ENCODE measurements around the gene OLFML2B.

DNA sequence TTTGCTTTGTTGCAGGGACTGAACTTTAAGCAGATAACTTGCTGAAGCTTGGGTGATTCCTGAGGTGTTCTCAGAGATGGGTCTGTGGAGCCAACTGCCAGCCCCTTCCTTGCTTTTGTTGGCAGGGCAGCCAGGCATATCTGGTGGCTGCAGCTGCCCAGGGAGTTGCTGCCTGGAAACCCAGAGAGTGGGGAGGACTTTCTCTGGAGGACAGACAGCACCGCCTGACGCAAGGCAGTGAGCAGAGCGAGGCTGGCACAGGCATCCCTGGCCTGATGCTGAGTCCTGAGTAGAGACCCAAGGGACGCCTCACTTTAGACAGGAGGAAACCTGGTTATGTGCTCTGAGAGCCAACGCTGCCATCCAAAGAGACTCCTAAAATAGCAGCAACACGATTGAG lies 9.8 kb upstream of the OLFML2B start:
- TF ChIP-seq, protein P1, sequence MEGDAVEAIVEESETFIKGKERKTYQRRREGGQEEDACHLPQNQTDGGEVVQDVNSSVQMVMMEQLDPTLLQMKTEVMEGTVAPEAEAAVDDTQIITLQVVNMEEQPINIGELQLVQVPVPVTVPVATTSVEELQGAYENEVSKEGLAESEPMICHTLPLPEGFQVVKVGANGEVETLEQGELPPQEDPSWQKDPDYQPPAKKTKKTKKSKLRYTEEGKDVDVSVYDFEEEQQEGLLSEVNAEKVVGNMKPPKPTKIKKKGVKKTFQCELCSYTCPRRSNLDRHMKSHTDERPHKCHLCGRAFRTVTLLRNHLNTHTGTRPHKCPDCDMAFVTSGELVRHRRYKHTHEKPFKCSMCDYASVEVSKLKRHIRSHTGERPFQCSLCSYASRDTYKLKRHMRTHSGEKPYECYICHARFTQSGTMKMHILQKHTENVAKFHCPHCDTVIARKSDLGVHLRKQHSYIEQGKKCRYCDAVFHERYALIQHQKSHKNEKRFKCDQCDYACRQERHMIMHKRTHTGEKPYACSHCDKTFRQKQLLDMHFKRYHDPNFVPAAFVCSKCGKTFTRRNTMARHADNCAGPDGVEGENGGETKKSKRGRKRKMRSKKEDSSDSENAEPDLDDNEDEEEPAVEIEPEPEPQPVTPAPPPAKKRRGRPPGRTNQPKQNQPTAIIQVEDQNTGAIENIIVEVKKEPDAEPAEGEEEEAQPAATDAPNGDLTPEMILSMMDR (conservative IDR thresholded peaks at IDR 0.05): no peak
- no peak for TF ChIP-seq EZH2 (IDR thresholded peaks at IDR 0.05; ENCODE audit: low read depth)

Measured in PC-9 (cell line).